ENCODE measurements around the gene MCTP1.

DNA sequence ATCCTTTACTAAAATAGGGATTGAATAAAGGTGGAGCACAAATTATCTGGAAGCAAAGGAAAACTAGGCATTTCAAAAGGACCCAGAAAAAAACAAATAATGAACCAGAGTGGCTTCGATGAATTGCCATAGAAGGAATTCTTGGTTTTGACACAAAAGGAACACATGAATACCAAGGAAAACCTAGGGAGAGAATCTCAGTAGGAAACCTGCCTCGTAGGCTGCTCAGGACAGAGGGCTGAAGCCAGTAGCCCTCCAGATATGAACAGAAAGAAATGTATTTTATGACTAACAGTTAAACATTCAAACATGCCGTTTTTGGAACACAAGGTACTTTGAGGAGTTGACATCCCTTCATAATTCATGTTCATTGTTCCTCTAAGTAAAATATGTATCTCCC, 420.9 kb downstream of the MCTP1 start:
- TF ChIP-seq POLR2A (IDR thresholded peaks at IDR 0.05) = no peak
- TF ChIP-seq, protein P1, sequence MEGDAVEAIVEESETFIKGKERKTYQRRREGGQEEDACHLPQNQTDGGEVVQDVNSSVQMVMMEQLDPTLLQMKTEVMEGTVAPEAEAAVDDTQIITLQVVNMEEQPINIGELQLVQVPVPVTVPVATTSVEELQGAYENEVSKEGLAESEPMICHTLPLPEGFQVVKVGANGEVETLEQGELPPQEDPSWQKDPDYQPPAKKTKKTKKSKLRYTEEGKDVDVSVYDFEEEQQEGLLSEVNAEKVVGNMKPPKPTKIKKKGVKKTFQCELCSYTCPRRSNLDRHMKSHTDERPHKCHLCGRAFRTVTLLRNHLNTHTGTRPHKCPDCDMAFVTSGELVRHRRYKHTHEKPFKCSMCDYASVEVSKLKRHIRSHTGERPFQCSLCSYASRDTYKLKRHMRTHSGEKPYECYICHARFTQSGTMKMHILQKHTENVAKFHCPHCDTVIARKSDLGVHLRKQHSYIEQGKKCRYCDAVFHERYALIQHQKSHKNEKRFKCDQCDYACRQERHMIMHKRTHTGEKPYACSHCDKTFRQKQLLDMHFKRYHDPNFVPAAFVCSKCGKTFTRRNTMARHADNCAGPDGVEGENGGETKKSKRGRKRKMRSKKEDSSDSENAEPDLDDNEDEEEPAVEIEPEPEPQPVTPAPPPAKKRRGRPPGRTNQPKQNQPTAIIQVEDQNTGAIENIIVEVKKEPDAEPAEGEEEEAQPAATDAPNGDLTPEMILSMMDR (IDR thresholded peaks at IDR 0.05) = no peak
